K562 (cell line): ENCODE results near the gene NDUFS8. TPM values are rescaled to one million over a fixed set of nuclear protein-coding genes. Genes with fewer than 3 reads are reported as not detected.

ENCODE experiments used
- ADNP ChIP-seq: fragments of 200-800 bp; sonication (Bioruptor generic); IDR thresholded peaks from 2 replicates; pipeline ENCODE4 v1.6.1; 2016; ENCODE audit warnings: missing genetic modification characterization, missing compliant biosample characterization
- SOX6 ChIP-seq: fragments of 450-650 bp; IDR thresholded peaks from 2 replicates; pipeline ENCODE4 v1.6.1; 2014; ENCODE audit warnings: mild to moderate bottlenecking
- TAF9B ChIP-seq: fragments of 450-650 bp; IDR thresholded peaks from 2 replicates; pipeline ENCODE4 v1.6.1; 2018; ENCODE audit warnings: mild to moderate bottlenecking; ENCODE audit not compliant: partially characterized antibody
- polyA plus RNA-seq, 8 experiments: library from polyadenylated mRNA; depleted of rRNA in 4 of 8; stranded (reverse) in 5 of 8; unstranded in 3 of 8; fragments of >200 nt; fragmentation: Nextera tagmentation in 2 of 8; fragmentation: Illumina TruSeq in 1 of 8; extraction: Ambion mirVana in 2 of 8; extraction: Trizol in 1 of 8; gene quantifications; 2 replicates each; pipeline versions ENCODE4 v1.2.1 to v1.2.3, GENCODE V29; 2011 to 2014; ENCODE audit warnings: inconsistent platforms in 1 of 8, missing spikeins in 1 of 8
- total RNA-seq, 7 experiments: library from RNA; depleted of rRNA in 6 of 7; stranded (reverse); fragments of >200 nt in 6 of 7; fragmentation: Illumina TruSeq in 2 of 7; extraction: Trizol in 2 of 7; gene quantifications; 2 replicates each; pipeline versions ENCODE4 v1.2.1 to v1.2.3, GENCODE V29; 2011 to 2021; ENCODE audit warnings: low replicate concordance in 1 of 7
- TF ChIP-seq, protein P1 (sequence below): fragments of 200-800 bp; sonication (Bioruptor generic); IDR thresholded peaks from 2 replicates; pipeline ENCODE4 v1.6.1; 2016; ENCODE audit warnings: missing genetic modification characterization, missing compliant biosample characterization
- TF ChIP-seq, protein P2 (sequence below): fragments of 450-650 bp; formaldehyde crosslinking; IDR thresholded peaks from 2 replicates; pipeline ENCODE4 v1.4.0; 2022; ENCODE audit warnings: missing genetic modification characterization

The NDUFS8 gene
- total and polyA plus RNA-seq, 9 of the 15 experiments (the other 6 are each of a cell fraction or from before 2014, with no cell fraction given) = 36.5 to 351 (median 101) TPM

DNA sequence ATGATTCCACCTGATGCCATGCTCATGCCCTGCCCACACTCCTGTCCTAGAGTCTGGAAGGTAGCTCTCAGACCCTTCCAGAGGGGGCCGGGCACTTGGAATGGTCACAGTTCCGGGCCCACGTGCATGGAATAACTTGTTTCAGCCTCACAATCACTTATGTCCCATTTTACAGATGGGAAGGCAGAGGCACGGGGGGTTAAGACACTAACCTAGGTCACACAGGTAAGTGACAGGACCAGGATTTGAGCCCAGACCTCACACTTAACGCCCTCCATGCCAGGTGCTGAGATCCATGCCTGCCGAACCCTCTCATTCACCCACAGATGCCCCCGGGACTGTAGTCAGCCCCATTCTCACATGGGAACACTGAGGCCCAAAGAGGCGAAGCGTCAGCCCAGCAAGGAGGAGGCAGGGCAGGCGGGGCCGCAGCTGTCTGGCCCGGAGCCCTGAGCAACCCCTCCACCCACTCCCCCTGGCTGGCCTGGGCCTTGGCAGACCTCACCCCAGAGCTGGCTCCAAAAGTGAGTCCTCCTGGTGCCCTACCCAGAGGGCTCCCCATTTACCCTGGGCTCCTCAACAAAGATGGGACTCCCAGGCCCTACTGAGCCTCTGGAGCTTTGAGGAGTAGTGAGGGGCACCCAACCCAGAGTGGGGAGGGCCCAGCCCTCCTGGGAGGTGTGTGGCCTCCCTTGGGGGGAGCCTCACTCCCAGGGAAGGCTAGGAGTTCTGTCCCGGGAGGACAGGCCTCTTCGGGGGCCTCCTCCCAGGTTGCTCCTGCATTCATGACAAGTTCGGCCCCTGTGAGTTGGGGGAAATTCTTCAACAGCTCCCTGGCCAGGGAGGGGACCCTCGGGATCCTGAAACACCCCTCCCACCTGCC, 22.7 kb upstream of the NDUFS8 start (continued):
- TF ChIP-seq, protein P1, sequence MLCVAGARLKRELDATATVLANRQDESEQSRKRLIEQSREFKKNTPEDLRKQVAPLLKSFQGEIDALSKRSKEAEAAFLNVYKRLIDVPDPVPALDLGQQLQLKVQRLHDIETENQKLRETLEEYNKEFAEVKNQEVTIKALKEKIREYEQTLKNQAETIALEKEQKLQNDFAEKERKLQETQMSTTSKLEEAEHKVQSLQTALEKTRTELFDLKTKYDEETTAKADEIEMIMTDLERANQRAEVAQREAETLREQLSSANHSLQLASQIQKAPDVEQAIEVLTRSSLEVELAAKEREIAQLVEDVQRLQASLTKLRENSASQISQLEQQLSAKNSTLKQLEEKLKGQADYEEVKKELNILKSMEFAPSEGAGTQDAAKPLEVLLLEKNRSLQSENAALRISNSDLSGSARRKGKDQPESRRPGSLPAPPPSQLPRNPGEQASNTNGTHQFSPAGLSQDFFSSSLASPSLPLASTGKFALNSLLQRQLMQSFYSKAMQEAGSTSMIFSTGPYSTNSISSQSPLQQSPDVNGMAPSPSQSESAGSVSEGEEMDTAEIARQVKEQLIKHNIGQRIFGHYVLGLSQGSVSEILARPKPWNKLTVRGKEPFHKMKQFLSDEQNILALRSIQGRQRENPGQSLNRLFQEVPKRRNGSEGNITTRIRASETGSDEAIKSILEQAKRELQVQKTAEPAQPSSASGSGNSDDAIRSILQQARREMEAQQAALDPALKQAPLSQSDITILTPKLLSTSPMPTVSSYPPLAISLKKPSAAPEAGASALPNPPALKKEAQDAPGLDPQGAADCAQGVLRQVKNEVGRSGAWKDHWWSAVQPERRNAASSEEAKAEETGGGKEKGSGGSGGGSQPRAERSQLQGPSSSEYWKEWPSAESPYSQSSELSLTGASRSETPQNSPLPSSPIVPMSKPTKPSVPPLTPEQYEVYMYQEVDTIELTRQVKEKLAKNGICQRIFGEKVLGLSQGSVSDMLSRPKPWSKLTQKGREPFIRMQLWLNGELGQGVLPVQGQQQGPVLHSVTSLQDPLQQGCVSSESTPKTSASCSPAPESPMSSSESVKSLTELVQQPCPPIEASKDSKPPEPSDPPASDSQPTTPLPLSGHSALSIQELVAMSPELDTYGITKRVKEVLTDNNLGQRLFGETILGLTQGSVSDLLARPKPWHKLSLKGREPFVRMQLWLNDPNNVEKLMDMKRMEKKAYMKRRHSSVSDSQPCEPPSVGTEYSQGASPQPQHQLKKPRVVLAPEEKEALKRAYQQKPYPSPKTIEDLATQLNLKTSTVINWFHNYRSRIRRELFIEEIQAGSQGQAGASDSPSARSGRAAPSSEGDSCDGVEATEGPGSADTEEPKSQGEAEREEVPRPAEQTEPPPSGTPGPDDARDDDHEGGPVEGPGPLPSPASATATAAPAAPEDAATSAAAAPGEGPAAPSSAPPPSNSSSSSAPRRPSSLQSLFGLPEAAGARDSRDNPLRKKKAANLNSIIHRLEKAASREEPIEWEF = no peak
- TF ChIP-seq TAF9B (no peak), SOX6 (no peak), ADNP (tag) (peak; percentile 74; the same call in 1 of the 2 replicates)
- TF ChIP-seq, protein P2, sequence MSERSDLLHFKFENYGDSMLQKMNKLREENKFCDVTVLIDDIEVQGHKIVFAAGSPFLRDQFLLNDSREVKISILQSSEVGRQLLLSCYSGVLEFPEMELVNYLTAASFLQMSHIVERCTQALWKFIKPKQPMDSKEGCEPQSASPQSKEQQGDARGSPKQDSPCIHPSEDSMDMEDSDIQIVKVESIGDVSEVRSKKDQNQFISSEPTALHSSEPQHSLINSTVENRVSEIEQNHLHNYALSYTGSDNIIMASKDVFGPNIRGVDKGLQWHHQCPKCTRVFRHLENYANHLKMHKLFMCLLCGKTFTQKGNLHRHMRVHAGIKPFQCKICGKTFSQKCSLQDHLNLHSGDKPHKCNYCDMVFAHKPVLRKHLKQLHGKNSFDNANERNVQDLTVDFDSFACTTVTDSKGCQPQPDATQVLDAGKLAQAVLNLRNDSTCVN (CRISPR knock-in tag) = no peak
- TF ChIP-seq, all 486 proteins: peak for 11
